SH-SY5Y (cell line): ENCODE measurements around the gene PDHA1.

Source experiments
- GATA2 ChIP-seq: IDR thresholded peaks from 2 replicates; pipeline ENCODE4 v1.6.1; 2011; ENCODE audit warnings: mild to moderate bottlenecking, low read depth, low read length
- GATA3 ChIP-seq: IDR thresholded peaks from 2 replicates; pipeline ENCODE4 v1.6.1; 2011; ENCODE audit warnings: low read depth, mild to moderate bottlenecking, low read length, moderate library complexity

Gene PDHA1

GRCh38 chrX:19389227-19389845 lies 45.6 kb downstream of the PDHA1 start:
- TF ChIP-seq GATA3, result no peak
- no peak for TF ChIP-seq GATA2

DNA sequence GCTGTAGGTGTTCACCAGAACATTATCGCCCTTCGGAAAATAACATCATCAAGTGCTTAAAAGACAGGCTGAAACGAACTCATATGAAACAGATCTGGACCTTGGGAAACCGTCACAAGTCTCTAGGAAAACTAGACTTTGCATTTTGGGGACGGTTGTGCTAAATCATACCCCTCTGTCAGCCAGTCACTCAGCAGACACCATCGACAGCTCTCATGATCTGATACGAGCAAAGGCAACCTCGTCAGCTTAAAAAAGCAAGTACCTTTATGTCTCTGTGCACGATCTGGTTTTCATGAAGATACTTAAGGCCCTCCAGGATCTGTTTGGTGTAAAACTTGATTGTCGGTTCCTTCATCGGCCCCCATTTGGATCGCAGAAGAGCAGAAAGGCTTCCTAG lies 48.4 kb downstream of the PDHA1 start:
- TF ChIP-seq GATA3, result no peak
- no peak for TF ChIP-seq GATA2

DNA sequence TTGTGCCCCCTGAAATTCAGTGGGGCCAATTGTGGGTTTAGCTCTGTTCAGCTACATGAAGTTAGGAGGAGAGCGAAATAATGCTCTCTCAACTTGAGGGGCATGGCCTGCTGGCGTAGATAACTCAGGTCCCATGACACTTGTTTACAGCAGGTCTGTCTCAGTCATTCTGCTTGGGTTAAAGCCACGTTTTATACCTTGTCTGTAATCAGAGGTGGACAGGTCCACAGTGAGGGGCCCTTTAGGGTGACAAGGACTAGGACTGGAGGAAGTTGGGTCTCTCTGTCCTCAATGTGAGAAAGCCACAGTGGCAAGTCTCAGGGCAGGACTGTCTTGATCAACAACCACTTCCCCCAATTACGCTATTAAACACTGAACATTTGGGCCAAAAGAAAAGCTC lies 49.0 kb downstream of the PDHA1 start:
- no peak for TF ChIP-seq GATA2
- TF ChIP-seq GATA3, result no peak

GRCh38 chrX:19403696-19404095 lies 60.0 kb downstream of the PDHA1 start:
- TF ChIP-seq GATA3 (no peak), GATA2 (no peak)

DNA sequence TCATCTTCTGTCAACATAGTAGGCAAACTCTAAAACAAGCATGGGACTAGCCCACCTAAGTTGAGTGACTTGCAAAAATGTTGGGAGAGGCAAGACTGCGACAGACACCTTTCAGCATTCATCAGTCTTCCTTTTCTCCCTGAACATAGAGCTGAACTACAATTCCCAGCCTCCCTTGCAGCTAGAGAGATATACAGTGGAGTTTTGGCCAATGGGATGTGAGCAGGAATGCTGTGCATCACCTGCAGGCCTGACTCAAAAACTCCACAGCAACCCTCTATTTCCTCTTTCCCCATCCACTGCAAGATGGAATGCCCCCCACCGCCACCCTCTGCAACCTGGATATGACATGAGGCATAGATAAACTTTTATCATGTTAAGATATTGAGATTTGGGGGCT lies 66.5 kb downstream of the PDHA1 start:
- TF ChIP-seq GATA2 (no peak), GATA3 (no peak)
